AG10803 (cell line): ENCODE measurements around the gene SLC38A1.
"Not testable (repeated sequence)": the region's sequence is repeated elsewhere in the genome, so short reads cannot be mapped to it uniquely, and the experiment has no call there.

ENCODE experiments used
- DNase-seq: peaks from one replicate; pipeline ENCODE4 v3.0.0; 2010; ENCODE audit warnings: low read depth
- H3K4me3 ChIP-seq: 2 replicates; pipeline ENCODE4 v1.5.1; 2011; ENCODE audit warnings: mild to moderate bottlenecking, low read length, control low read depth
- TF ChIP-seq, protein P1 (sequence below): conservative IDR thresholded peaks from 2 replicates; pipeline ENCODE4 v1.5.1; 2011; ENCODE audit warnings: mild to moderate bottlenecking, low read length, control low read depth, inconsistent platforms

Gene SLC38A1

DNA sequence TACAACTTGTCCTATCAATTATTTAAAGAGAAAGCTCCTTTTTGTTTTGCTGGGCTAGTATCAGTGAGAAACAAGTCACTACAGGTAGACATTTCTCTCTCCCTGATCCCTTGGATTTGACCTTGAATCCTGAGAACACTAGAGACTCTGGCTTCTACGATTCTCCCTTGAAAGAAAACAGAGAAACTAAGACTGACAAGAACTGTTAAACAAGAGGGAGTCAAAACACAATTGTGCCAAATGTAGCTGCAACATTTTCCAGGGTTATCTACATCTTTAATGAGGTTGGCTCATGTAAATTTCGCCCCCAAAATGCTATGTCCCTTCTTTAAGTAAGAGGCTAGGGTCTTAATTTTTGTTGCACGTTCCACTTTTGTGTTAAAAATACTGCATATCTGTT, 62.4 kb downstream of the SLC38A1 start:
- H3K4me3 ChIP-seq = no peak overlapping the region
- TF ChIP-seq, protein P1, sequence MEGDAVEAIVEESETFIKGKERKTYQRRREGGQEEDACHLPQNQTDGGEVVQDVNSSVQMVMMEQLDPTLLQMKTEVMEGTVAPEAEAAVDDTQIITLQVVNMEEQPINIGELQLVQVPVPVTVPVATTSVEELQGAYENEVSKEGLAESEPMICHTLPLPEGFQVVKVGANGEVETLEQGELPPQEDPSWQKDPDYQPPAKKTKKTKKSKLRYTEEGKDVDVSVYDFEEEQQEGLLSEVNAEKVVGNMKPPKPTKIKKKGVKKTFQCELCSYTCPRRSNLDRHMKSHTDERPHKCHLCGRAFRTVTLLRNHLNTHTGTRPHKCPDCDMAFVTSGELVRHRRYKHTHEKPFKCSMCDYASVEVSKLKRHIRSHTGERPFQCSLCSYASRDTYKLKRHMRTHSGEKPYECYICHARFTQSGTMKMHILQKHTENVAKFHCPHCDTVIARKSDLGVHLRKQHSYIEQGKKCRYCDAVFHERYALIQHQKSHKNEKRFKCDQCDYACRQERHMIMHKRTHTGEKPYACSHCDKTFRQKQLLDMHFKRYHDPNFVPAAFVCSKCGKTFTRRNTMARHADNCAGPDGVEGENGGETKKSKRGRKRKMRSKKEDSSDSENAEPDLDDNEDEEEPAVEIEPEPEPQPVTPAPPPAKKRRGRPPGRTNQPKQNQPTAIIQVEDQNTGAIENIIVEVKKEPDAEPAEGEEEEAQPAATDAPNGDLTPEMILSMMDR = no peak
- no peak for DNase-seq

DNA sequence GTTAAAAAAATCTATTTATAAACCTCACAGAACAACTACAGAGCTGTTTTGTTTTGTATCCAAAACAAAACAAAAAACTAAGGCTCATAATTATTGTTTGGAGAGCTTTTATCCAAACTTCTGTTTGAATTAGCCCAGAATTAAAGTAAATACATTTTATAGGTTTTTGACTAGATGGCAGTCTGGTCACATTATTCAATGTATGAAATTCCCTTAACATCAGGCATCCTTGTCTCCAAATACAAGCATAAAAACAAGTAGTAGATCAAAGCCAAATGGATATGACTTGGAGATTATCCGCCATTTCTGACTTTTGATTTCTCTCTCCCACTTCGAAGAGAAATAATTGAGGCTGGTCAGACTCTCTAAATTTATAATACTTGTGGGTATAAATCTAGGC, 63.5 kb downstream of the SLC38A1 start:
- H3K4me3 ChIP-seq = no peak overlapping the region
- TF ChIP-seq, protein P1 = no peak
- no peak for DNase-seq

DNA sequence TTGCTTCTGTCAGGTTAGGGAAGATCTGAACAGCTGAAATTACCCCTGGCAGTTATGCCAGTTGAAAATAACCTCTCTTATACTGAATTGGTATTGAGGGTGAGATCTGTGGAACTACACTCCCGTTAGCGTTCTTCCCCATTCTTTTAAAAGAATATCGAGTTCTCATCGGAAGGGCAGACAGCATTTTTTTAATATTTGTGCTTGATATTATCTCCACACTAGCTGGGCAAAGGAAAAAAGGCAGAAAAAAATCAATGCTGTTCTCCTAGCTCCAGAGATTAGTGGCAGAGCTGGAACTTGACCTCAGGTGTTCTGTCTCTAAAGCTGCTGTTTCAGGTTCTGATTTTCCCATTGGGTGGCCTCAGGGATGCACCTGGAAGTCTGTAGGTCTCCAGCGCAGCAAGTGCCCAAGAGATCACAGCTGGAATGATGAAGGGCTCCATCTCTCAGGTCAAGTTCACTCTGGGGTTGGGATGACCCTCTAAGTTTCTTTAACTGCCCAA, 67.5 kb downstream of the SLC38A1 start:
- H3K4me3 ChIP-seq = no peak overlapping the region
- TF ChIP-seq, protein P1 = no peak
- no peak for DNase-seq

DNA sequence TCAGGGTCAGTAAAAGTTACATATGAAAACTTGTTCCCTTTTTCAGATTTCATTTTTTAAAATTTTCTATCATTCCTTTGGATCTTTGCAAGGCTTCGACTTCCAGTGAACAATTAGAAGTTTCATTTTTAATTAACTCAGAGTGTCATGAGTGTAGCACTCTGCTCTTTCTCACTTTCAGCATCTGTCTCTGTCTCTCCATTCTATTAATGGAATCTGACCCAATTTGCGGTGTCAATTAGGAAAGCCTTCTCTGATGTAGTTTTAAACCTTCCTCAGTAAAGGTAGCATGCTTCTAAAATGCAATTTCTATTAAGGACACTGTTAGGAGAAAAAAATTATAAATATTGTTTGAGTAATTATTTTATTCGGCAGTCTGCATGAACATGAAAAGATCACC, 68.3 kb downstream of the SLC38A1 start:
- TF ChIP-seq, protein P1 = no peak
- H3K4me3 ChIP-seq = no peak overlapping the region
- no peak for DNase-seq

DNA sequence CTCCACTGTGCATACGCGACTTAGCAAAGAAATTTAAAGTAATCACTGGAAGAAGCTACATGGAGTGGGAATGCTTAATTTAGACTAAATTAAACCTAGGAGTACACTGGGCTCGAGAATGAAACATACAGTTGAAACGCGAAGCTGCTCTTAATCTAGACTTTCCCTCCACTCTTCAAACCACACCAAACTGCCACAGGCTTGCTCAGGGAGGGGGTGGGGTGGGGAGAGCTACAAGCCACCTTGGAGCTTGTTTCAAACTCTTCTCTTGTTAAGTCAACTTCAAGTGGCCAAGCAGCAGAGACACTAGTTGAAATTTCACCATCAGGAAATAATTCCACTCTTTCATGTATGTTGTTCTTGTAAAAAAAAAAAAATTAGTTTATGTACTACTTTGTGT, 69.9 kb downstream of the SLC38A1 start:
- H3K4me3 ChIP-seq = no peak overlapping the region
- TF ChIP-seq, protein P1 = no peak
- no peak for DNase-seq

DNA sequence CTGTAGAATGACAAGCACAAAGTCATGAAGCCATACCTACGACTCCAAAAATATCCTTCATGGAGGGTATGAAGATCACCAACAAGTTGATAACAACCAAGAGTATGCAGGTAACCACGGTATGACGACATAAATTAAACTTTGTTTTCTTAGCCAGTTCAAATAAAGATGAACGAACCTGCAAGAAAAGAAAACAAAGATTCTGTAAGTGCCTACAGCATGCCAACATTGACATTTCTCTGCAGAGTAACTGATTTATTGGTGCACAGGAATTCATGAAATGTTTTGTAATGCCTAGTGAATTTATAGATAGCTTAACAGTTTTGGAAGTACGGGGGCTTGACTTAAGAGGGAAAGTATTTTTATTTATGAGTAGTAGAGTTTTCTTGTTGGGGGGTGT, 71.0 kb downstream of the SLC38A1 start:
- no peak overlapping the region for H3K4me3 ChIP-seq
- TF ChIP-seq, protein P1 = no peak
- DNase-seq = no peak

DNA sequence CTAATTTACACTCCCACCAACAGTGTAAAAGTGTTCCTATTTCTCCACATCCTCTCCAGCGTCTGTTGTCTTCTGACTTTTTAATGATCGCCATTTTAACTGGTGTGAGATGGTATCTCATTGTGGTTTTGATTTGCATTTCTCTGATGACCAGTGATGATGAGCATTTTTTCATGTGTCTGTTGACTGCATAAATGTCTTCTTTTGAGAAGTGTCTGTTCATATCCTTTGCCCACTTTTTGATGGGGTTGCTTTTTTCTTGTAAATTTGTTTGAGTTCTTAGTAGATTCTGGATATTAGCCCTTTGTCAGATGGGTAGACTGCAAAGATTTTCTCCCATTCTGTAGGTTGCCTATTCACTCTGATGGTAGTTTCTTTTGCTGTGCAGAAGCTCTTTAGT, 78.3 kb downstream of the SLC38A1 start:
- not testable (repeated sequence) for H3K4me3 ChIP-seq, DNase-seq

DNA sequence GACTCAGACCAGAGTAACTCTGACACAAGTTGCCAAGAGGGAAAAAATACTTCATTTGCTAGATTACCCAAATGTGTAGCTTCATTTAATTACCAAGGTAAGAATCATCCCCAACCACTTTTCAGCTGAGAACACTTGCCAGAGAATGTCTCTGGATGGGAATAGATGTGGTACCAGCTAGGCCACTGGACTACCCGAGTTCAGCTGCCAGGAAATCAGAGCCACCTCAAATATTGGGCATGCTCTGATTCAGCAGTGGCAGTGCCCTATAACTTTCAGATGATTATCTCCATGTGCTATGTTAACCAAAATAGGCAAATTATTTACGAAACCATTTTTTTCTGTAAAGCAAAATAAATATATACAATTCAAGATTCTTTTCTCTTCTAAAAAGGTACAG, 80.7 kb downstream of the SLC38A1 start:
- H3K4me3 ChIP-seq = no peak overlapping the region
- DNase-seq = no peak

More for the DNA sequence above, 80.7 kb downstream of the SLC38A1 start:
- TF ChIP-seq, protein P1 = no peak
